ENCODE results near the gene SFMBT2.
"Not testable (repeated sequence)": the region's sequence is repeated elsewhere in the genome, so short reads cannot be mapped to it uniquely, and the experiment has no call there.

Gene SFMBT2

GRCh38 chr10:7397049-7398035, 13.5 kb downstream of the SFMBT2 start:
- in situ Hi-C loops (cut with HindIII; ENCODE audit: low sequenced_read_pairs), result no loop called here
- peak; percentile 32 for DNase-seq (ENCODE audit: low read depth, low spot score)
- no peak overlapping the region for H3K4me3 ChIP-seq (ENCODE audit: low read depth, low read length)
- no peak for TF ChIP-seq CTCF (IDR thresholded peaks at IDR 0.05; ENCODE audit: low read depth, low read length)

DNA sequence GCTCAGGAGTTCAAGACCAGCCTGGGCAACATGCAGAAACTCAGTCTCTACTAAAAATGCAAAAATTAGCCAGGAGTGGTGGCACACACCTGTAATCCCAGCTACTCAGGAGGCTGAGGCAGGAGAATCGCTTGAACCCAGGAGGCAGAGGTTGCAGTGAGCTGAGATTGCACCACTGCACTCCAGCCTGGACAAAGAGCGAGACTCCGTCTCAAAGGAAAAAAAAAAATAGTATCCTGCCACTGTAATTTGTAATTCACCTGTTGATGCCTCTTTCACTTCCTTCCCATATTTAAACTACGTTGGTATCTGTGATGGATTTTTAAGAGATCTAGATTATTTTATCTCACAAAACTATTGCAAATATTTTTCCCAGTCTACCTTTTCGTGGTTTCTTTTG, 18.5 kb downstream of the SFMBT2 start:
- H3K4me3 ChIP-seq (ENCODE audit: low read depth, low read length); DNase-seq (ENCODE audit: low read depth, low spot score); in situ Hi-C loops (cut with HindIII; ENCODE audit: low sequenced_read_pairs): not testable (repeated sequence)

- no peak overlapping the region for H3K4me3 ChIP-seq (ENCODE audit: low read depth, low read length)
- in situ Hi-C loops (cut with HindIII; ENCODE audit: low sequenced_read_pairs), result no loop called here
- TF ChIP-seq CTCF (IDR thresholded peaks at IDR 0.05; ENCODE audit: low read depth, low read length), result no peak
- no peak for DNase-seq (ENCODE audit: low read depth, low spot score)
These were observed 19.1 kb downstream of the SFMBT2 start for GRCh38 chr10:7391748-7392147.

DNA sequence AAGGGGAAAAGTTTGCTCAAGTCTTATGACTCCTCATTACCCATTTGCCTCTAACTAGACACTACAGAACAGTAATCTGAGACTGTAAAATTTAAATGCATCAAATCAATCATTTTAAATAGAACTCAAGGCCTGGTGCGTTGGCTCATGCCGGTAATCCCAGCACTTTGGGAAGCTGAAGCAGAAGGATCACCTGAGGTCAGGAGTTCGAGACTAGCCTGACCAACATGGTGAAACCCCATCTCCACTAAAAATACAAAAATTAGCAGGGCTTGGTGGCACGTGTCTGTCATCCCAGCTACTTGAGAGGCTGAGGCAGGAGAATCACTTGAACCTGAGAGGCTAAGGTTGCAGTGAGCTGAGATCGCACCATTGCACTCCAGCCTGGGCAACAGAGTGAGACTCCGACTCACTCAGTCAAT, 20.1 kb downstream of the SFMBT2 start:
- H3K4me3 ChIP-seq (ENCODE audit: low read depth, low read length); DNase-seq (ENCODE audit: low read depth, low spot score); in situ Hi-C loops (cut with HindIII; ENCODE audit: low sequenced_read_pairs): not testable (repeated sequence)

- DNase-seq (ENCODE audit: low read depth, low spot score), result no peak
- in situ Hi-C loops (cut with HindIII; ENCODE audit: low sequenced_read_pairs), result no loop called here
- no peak for TF ChIP-seq CTCF (IDR thresholded peaks at IDR 0.05; ENCODE audit: low read depth, low read length)
- H3K4me3 ChIP-seq (ENCODE audit: low read depth, low read length), result no peak overlapping the region
These were observed 21.0 kb downstream of the SFMBT2 start for GRCh38 chr10:7389844-7390243.

- TF ChIP-seq CTCF (IDR thresholded peaks at IDR 0.05; ENCODE audit: low read depth, low read length), result no peak
- no peak overlapping the region for H3K4me3 ChIP-seq (ENCODE audit: low read depth, low read length)
- no peak for DNase-seq (ENCODE audit: low read depth, low spot score)
- in situ Hi-C loops (cut with HindIII; ENCODE audit: low sequenced_read_pairs), result no loop called here
These were observed 21.5 kb downstream of the SFMBT2 start for GRCh38 chr10:7389346-7389745.

- no peak overlapping the region for H3K4me3 ChIP-seq (ENCODE audit: low read depth, low read length)
- no peak for TF ChIP-seq CTCF (IDR thresholded peaks at IDR 0.05; ENCODE audit: low read depth, low read length)
- no peak for DNase-seq (ENCODE audit: low read depth, low spot score)
- in situ Hi-C loops (cut with HindIII; ENCODE audit: low sequenced_read_pairs), result no loop called here
These were observed 22.2 kb downstream of the SFMBT2 start for GRCh38 chr10:7388602-7389001.

DNA sequence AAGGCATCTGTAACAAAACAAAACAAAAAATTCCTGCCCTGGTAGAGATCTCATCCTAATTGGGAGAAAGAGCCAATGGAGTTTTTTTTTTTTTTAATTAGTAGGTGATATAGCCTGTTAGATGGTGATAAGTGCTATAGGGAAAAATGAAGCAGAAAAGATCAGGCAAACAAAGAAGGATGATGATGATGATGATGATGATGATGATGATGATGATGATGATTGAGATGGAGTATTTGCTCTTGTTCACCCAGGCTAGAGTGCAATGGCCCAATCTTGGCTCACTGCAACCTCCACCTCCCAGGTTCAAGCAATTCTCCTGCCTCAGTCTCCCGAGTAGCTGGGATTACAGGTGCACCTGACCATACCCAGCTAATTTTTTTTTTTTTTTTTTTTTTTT, 22.7 kb downstream of the SFMBT2 start:
- DNase-seq (ENCODE audit: low read depth, low spot score); in situ Hi-C loops (cut with HindIII; ENCODE audit: low sequenced_read_pairs); H3K4me3 ChIP-seq (ENCODE audit: low read depth, low read length): not testable (repeated sequence)
